ENCODE data around the gene NT5M. TPM values are rescaled to one million over a fixed set of nuclear protein-coding genes. Genes with fewer than 3 reads are reported as not detected.

NT5M gene
- total RNA-seq, 4 donors from 2014 or later: 0.68 to 4.2 (median 1.7) TPM; not detected in 1

DNA sequence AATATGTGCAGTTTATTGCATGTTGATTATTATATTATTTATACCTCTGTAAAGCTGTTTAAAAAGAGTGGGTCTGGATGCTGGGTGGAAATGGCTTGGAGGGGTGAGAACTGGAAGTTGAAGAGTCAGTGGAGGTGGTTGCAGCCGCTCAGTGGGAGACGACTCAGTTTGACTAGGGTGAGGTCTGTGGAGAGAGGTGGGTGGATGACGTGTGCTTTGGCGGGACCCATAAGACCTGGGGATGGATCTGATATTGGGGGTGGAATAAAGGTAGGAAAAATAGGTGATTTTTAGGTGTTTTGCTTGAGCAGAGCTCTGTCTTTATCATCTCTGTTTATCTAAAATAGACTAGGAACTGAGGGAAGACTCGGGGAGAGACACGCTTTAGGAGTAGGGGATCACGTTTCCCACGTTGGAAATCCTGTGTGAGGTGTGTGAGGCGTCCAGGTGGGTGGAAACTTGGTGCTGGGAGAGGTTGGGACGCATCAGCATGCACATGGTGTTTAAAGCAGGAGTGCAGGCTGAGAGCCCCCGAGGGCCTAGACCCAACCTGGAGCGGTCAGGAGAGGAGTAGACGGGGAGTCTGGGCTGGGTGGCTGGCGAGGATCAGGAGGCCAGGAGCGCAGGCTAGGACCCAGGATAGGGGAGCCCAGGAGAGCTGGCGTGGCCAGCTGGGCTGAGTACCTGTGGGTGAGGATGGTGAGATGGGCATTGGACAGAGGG lies 17.2 kb downstream of the NT5M start:
- TF ChIP-seq POLR2A (IDR thresholded peaks at IDR 0.05): no peak
- TF ChIP-seq, protein P1, sequence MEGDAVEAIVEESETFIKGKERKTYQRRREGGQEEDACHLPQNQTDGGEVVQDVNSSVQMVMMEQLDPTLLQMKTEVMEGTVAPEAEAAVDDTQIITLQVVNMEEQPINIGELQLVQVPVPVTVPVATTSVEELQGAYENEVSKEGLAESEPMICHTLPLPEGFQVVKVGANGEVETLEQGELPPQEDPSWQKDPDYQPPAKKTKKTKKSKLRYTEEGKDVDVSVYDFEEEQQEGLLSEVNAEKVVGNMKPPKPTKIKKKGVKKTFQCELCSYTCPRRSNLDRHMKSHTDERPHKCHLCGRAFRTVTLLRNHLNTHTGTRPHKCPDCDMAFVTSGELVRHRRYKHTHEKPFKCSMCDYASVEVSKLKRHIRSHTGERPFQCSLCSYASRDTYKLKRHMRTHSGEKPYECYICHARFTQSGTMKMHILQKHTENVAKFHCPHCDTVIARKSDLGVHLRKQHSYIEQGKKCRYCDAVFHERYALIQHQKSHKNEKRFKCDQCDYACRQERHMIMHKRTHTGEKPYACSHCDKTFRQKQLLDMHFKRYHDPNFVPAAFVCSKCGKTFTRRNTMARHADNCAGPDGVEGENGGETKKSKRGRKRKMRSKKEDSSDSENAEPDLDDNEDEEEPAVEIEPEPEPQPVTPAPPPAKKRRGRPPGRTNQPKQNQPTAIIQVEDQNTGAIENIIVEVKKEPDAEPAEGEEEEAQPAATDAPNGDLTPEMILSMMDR (IDR thresholded peaks at IDR 0.05): no peak
- TF ChIP-seq EP300 (IDR thresholded peaks at IDR 0.05; ENCODE audit: low read depth): no peak
- TF ChIP-seq POLR2AphosphoS5 (IDR thresholded peaks at IDR 0.05): no peak
- Histone ChIP-seq H3K4me1 (no peaks in the 10 kb centered on the region), H3K4me3 (no peak overlapping the region), H3K27me3 (no peaks in the 10 kb centered on the region), H3K27ac (no peak overlapping the region), H3K9me3 (no peaks in the 10 kb centered on the region), H3K36me3 (no peaks in the 10 kb centered on the region)
- intact Hi-C loops (cut with DNase I; ENCODE audit: low total_unique reads) (no loop called here), in situ Hi-C loops (cut with MboI; ENCODE audit: low pct_ligation_motif_present in 1 of 4, low pct_unique_long_range_greater_than_20kb in 1 of 4, low sequenced_read_pairs in 3 of 4) (loop anchor here in 3 of 4 donors (25.0 kb wide), 2 partner anchors 308 to 333 kb away; no protein-coding TSS in a partner anchor)
- DNase-seq: no peak
- 82 to 91% methylated on average over 7 to 16 of the region's 16 CpGs for WGBS, 2 donors (ENCODE audit: low coverage in 1 of 2)

DNA sequence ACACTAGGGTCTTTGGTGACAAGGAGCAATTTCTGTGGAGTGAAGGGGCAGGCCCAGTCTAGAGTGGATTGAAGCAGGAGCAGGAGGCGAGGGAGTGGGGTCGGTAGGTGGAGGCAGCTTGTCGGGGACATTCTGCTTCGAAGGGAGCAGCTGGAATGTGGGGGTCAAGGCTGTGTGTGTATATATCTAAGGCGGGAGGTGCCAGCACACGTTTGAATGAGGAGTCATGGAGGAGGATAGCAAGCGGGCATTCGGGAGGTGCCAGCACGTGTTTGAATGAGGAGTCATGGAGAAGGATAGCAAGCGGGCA lies 17.7 kb downstream of the NT5M start:
- DNase-seq: no peak
- Histone ChIP-seq H3K4me3 (no peak overlapping the region), H3K4me1 (no peaks in the 10 kb centered on the region), H3K27me3 (no peaks in the 10 kb centered on the region), H3K27ac (no peak overlapping the region), H3K36me3 (no peaks in the 10 kb centered on the region), H3K9me3 (no peaks in the 10 kb centered on the region)
- intact Hi-C loops (cut with DNase I; ENCODE audit: low total_unique reads) (no loop called here), in situ Hi-C loops (cut with MboI; ENCODE audit: low pct_ligation_motif_present in 1 of 4, low pct_unique_long_range_greater_than_20kb in 1 of 4, low sequenced_read_pairs in 3 of 4) (loop anchor here in 3 of 4 donors (25.0 kb wide), 2 partner anchors 309 to 334 kb away; no protein-coding TSS in a partner anchor)
- WGBS, 2 donors (ENCODE audit: low coverage in 1 of 2): 81 to 88% methylated on average over 10 of the region's 10 CpGs
- TF ChIP-seq POLR2AphosphoS5 (IDR thresholded peaks at IDR 0.05): no peak
- TF ChIP-seq, protein P1 (IDR thresholded peaks at IDR 0.05): no peak

DNA sequence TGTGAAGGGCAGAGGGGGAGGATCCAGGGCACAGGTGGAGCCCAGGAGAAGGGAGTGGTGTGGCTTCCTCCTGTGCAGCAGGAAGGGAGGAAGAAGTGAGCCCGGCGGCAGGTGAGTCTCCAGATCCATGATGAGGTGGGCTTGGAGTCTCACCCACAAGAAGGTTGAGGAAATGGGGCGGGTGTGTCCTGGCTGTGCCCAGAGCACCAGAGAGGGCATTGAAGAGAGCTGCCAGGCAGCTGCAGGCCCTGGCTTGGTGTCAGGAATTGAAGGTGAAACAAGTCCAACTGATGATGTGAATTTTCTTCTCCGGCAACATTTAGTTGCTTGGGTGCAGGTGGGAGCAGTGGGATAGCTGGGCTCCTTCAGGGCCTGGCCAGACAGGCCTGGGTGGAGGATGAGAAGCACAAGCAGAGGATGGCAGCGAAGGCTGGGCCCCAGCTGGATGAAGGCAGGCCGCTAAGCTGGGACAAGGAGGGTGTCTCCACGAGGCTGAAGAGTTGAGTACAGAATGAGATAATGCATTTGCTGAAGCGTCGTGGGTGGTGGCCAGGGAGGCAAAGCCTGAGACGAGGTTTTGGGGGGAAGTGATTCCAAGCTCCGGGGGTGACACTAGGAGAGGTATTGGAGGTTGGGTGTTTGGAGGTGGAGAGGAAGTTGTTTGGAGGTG lies 18.3 kb downstream of the NT5M start:
- no peak overlapping the region for H3K4me3 ChIP-seq
- no peak overlapping the region for H3K27ac ChIP-seq
- H3K9me3 ChIP-seq: no peaks in the 10 kb centered on the region
- 79% methylated on average over 11 of the region's 11 CpGs; no CpG with 5 or more reads in 1 of the 2 donors for WGBS, 2 donors (ENCODE audit: low coverage in 1 of 2)
- no peaks in the 10 kb centered on the region for H3K27me3 ChIP-seq
- no peaks in the 10 kb centered on the region for H3K36me3 ChIP-seq
- in situ Hi-C loops (cut with MboI; ENCODE audit: low pct_ligation_motif_present in 1 of 4, low pct_unique_long_range_greater_than_20kb in 1 of 4, low sequenced_read_pairs in 3 of 4): loop anchor here in 3 of 4 donors (25.0 kb wide), 2 partner anchors 309 to 334 kb away; no protein-coding TSS in a partner anchor
- intact Hi-C loops (cut with DNase I; ENCODE audit: low total_unique reads): no loop called here
- TF ChIP-seq, protein P1 (IDR thresholded peaks at IDR 0.05): no peak
- DNase-seq: no peak
- no peaks in the 10 kb centered on the region for H3K4me1 ChIP-seq

DNA sequence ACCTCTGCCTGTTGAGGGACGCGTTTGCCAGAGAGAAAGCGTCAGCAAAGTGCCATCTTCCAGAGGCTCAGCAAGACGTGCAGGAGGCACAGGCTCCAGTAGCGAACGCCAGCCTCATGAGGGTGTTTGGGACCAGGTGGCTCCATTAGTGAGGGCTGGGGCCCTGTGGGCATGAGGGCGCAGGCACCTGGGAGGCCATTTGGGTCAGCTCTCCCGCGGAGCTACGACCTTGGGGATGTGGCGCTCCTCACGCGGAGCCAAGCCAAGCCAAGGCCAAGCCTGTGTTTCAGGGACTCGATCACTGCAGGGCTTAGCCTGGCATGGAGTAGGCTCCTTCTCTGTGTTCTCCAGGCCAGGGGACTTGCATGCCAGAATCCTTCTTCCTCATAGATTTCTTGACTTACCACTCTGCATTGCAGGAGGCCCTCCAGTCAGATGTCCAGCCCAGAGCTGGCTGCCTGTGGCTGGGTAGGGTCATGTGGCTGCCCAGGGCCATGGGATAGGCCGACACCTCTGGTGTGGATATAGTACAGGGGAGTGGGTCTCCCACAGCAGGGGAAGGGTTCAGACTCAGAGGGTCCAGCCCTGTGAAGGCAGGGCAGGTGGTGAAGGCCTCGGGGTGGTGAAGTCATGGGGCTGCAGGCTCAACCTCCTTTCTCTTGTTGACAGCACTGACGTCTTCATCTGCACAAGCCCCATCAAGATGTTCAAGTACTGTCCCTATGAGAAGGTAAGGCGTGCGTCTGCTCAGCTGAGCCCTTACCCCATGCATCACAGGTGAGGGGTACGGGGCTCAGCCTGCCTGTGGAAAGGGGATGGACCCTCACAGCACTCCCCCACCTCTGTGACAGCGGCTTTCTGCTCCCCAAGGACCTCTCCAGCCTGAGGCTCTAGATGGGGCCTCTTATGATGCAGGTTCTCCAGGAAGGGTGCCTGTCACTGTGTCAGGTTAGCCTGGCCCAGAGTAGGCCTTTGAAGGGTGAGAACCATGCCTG lies 19.6 kb downstream of the NT5M start:
- no peaks in the 10 kb centered on the region for H3K36me3 ChIP-seq
- no peaks in the 10 kb centered on the region for H3K27me3 ChIP-seq
- intact Hi-C loops (cut with DNase I; ENCODE audit: low total_unique reads): no loop called here
- 93% methylated on average over 20 of the region's 21 CpGs; no CpG with 5 or more reads in 1 of the 2 donors for WGBS, 2 donors (ENCODE audit: low coverage in 1 of 2)
- TF ChIP-seq, protein P1 (IDR thresholded peaks at IDR 0.05): no peak
- TF ChIP-seq POLR2AphosphoS5 (IDR thresholded peaks at IDR 0.05) (no peak), EP300 (IDR thresholded peaks at IDR 0.05; ENCODE audit: low read depth) (no peak), POLR2A (IDR thresholded peaks at IDR 0.05) (no peak)
- no peak for DNase-seq
- H3K27ac ChIP-seq: no peak overlapping the region
- in situ Hi-C loops (cut with MboI; ENCODE audit: low pct_ligation_motif_present in 1 of 4, low pct_unique_long_range_greater_than_20kb in 1 of 4, low sequenced_read_pairs in 3 of 4): loop anchor here in 3 of 4 donors (25.0 kb wide), 2 partner anchors 311 to 336 kb away; no protein-coding TSS in a partner anchor
- H3K9me3 ChIP-seq: no peaks in the 10 kb centered on the region
- H3K4me3 ChIP-seq: no peak overlapping the region
- H3K4me1 ChIP-seq: no peaks in the 10 kb centered on the region

Data from transverse colon (tissue), 4 donors.